ENCODE data around the gene C5orf34. TPM values are rescaled to one million over a fixed set of nuclear protein-coding genes. Genes with fewer than 3 reads are reported as not detected.

Gene C5orf34
- total RNA-seq (2021; fragmentation: NEBNext Ultra II Directional; extraction: Animal tissue kit (Norgen Biotek cat#: 25700)), result 1 to 10 TPM; 2.2 to 4.4 (median 3.8) TPM
- long read RNA-seq, partial matches to known transcripts, result 0 of 3 reads
- long read RNA-seq, other reads (novel, unspliced or antisense), result 1 of 3 reads

DNA sequence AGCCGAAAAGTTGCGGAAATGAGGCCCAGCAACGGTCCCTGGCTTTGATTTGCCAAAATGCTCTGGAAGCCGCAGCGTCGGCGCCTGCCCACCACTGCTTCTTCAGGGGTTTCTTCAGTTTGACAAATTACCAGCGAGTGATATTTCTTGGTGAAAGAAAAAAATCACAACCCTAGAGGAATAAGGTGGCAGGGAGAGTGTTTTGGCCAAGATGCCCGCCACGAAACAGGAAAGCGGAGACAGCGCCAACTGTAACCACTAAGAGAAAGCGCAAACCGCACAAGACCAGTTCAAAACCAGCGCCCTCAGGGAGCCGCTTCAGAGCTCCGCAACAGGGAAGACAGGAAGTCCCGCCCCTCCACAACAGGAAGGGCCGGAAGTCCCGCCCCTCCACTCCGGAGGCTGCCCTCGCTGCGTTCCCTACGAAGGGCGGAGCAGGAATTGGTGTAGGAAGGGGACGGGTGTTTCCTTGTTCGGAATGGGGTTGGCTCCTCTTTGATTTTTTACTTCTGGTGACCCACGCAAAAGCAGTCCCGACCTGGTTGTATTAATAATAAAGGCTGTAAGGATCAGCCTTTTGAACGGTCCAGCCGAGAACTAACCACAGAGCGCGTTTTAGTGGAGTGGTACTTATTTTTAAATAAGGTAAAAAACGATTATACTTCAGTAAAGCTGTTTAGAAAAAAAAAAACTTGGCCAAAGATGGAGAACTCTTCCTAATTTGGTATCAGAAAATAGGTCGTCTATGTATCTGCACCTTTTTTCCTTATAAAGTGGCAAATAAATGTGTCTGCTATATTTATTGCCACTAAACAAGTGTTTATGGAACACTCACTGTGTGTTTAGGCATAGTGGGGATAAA lies at the start of gene C5orf34:
Gene C5orf34 (minus strand): TSS at position 333 of the 862 bp plus-strand sequence. CDS start 5,809 bp downstream, outside the sequence.
- Mint-ChIP-seq H3K4me3 (peak within 1 kb of the TSS; percentile 94), H3K27ac (peak within 1 kb of the TSS; percentile 99), H3K9me3 (no peaks in the 10 kb centered on the region), H3K27me3 (ENCODE audit: insufficient read depth) (no peaks in the 10 kb centered on the region), H3K4me1 (ENCODE audit: low read depth) (peaks cover 23% of the 10 kb centered on the region), H3K36me3 (ENCODE audit: low read depth) (peaks cover 10% of the 10 kb centered on the region; the same call in 1 of the 2 replicates)
- TF ChIP-seq CTCF (IDR thresholded peaks at IDR 0.05), result 0 out of 2 replicates have a peak, but pooled peaks have one; percentile 8
- DNase-seq, result peak; percentile 95

GRCh38 chr5:43564289-43564850 lies 49.4 kb upstream of the C5orf34 start:
- H3K4me1 Mint-ChIP-seq (ENCODE audit: low read depth), result peaks cover 15% of the 10 kb centered on the region
- H3K27ac Mint-ChIP-seq, result no peak overlapping the region
- TF ChIP-seq CTCF (IDR thresholded peaks at IDR 0.05), result no peak
- H3K36me3 Mint-ChIP-seq (ENCODE audit: low read depth), result no peaks in the 10 kb centered on the region
- DNase-seq, result no peak
- H3K4me3 Mint-ChIP-seq, result no peak overlapping the region
- H3K9me3 Mint-ChIP-seq, result no peaks in the 10 kb centered on the region
- no peaks in the 10 kb centered on the region; the same call in 1 of the 2 replicates for H3K27me3 Mint-ChIP-seq (ENCODE audit: insufficient read depth)

DNA sequence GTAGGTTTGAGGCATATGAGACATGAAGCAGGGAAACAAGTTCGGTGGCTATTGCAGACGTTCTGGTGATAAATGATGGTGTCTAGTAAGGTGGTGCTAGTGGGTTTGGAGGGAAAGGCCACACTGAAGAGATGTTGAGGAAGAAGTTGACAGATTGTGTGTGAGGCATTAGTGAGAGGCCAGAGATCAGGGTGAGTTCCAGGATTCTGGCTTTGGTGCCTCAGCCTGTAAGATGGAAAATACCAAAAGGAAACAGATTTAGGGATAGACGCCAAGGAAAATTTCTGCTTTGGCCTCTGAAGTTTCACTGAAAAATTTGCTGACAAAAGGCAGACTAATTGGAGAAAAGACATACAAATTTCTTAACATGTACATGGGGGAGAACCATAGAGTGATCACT lies 48.4 kb upstream of the C5orf34 start:
- H3K4me3 Mint-ChIP-seq, result no peak overlapping the region
- peaks cover 19% of the 10 kb centered on the region for H3K4me1 Mint-ChIP-seq (ENCODE audit: low read depth)
- no peak overlapping the region for H3K27ac Mint-ChIP-seq
- H3K9me3 Mint-ChIP-seq, result no peaks in the 10 kb centered on the region
- TF ChIP-seq CTCF (IDR thresholded peaks at IDR 0.05), result no peak
- DNase-seq, result no peak
- no peaks in the 10 kb centered on the region for H3K36me3 Mint-ChIP-seq (ENCODE audit: low read depth)
- H3K27me3 Mint-ChIP-seq (ENCODE audit: insufficient read depth), result no peaks in the 10 kb centered on the region; the same call in 1 of the 2 replicates

GRCh38 chr5:43561356-43561755 lies 46.4 kb upstream of the C5orf34 start:
- Mint-ChIP-seq H3K9me3 (no peaks in the 10 kb centered on the region), H3K27me3 (ENCODE audit: insufficient read depth) (no peaks in the 10 kb centered on the region; the same call in 1 of the 2 replicates), H3K36me3 (ENCODE audit: low read depth) (no peaks in the 10 kb centered on the region), H3K27ac (no peak overlapping the region), H3K4me3 (no peak overlapping the region), H3K4me1 (ENCODE audit: low read depth) (peaks cover 25% of the 10 kb centered on the region)
- DNase-seq, result no peak
- TF ChIP-seq CTCF (IDR thresholded peaks at IDR 0.05), result no peak

DNA sequence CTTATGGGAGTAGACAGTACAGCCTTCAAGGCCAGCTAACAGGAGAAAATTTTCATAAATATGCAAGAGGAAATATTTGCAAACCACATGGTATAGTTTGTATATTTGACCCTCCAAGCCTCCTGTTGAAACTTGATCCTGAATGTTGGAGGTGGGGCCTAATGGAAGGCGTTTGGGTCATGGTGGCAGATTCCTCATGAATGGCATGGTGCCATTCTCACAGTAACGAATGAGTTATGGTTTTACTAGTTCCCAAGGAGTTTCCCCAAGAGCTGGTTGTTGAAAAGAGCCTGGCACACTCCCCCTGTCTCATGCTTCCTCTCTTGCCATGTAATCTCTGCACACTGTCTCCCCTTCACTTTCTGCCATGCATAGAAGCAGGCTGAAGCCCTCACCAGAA lies 45.2 kb upstream of the C5orf34 start:
- H3K27ac Mint-ChIP-seq, result peak overlapping the region; percentile 61
- peaks cover 25% of the 10 kb centered on the region for H3K4me1 Mint-ChIP-seq (ENCODE audit: low read depth)
- H3K9me3 Mint-ChIP-seq, result no peaks in the 10 kb centered on the region
- DNase-seq, result peak; percentile 74
- 0 out of 2 replicates have a peak overlapping the region, but pooled peaks have one; percentile 7 for H3K4me3 Mint-ChIP-seq
- TF ChIP-seq CTCF (IDR thresholded peaks at IDR 0.05), result no peak
- no peaks in the 10 kb centered on the region; the same call in 1 of the 2 replicates for H3K27me3 Mint-ChIP-seq (ENCODE audit: insufficient read depth)
- H3K36me3 Mint-ChIP-seq (ENCODE audit: low read depth), result peaks cover 4% of the 10 kb centered on the region; the same call in 1 of the 2 replicates

Measured in HFFc6 (cell line).